Thyroid gland (tissue), 4 donors: ENCODE results near the gene PHTF2. TPM values are rescaled to one million over a fixed set of nuclear protein-coding genes. Genes with fewer than 3 reads are reported as not detected.

Experiments used
- DNase-seq, 2 donors: peaks; one replicate each; pipeline ENCODE4 v3.0.0-alpha.2; 2019
- H3K27ac ChIP-seq, 3 donors: fragments of 200-600 bp; sonication (generic); 1 replicate in 2 of 3; 2 replicates in 1 of 3; pipeline ENCODE4 v1.5.1; 2016 to 2019; ENCODE audit warnings: mild to moderate bottlenecking in 1 of 3, moderate library complexity in 1 of 3
- H3K27me3 ChIP-seq: fragments of 200-600 bp; sonication (generic); one replicate; pipeline ENCODE4 v1.5.1; 2019
- H3K36me3 ChIP-seq, 2 donors: fragments of 200-600 bp; sonication (generic); one replicate each; pipeline ENCODE4 v1.5.1; 2016 to 2019
- H3K4me1 ChIP-seq, 2 donors: fragments of 200-600 bp; sonication (generic); one replicate each; pipeline ENCODE4 v1.5.1; 2017 to 2019
- H3K4me3 ChIP-seq, 3 donors: fragments of 200-600 bp; sonication (generic); replicated peaks in 1 of 3; 1 replicate in 2 of 3; 2 replicates in 1 of 3; pipeline ENCODE4 v1.5.1; 2016; ENCODE audit warnings: mild to moderate bottlenecking in 1 of 3
- H3K9me3 ChIP-seq: fragments of 200-600 bp; sonication (generic); one replicate; pipeline ENCODE4 v1.5.1; 2017
- POLR2A ChIP-seq, 2 donors: fragments of 450-650 bp; IDR thresholded peaks; one replicate each; pipeline ENCODE4 v1.6.1; 2017; ENCODE audit warnings: antibody characterized with exemption in 2 of 2, mild to moderate bottlenecking in 2 of 2, moderate library complexity in 1 of 2
- WGBS, 2 donors: methylation state at CpG; one replicate each; pipeline ENCODE4 v1.1.5; 2017; 5-methylcytosine and 5-hydroxymethylcytosine counted together
- intact Hi-C: fragments of 100-400 bp; cut with DNase I; formaldehyde crosslinking; loops from one replicate; pipeline ENCODE4 v1.15.1; 2023
- total RNA-seq, 4 donors: library from RNA; depleted of rRNA; stranded (reverse); fragments of >200 nt; gene quantifications; one replicate each; pipeline ENCODE4 v1.2.3, GENCODE V29; 2016
- TF ChIP-seq, protein P1 (sequence below), 6 experiments: fragments of 200-600 bp in 3 of 6; fragments of 450-650 bp in 3 of 6; sonication (generic) in 3 of 6; IDR thresholded peaks; one replicate each; pipeline ENCODE4 v1.5.1; 2016 to 2019; ENCODE audit warnings: antibody characterized with exemption in 6 of 6, mild to moderate bottlenecking in 2 of 6, inconsistent platforms in 1 of 6, moderate library complexity in 1 of 6

Gene PHTF2
- total RNA-seq, 4 donors from 2014 or later, result 15.3 to 28.3 (median 25.3) TPM

- H3K27ac ChIP-seq, result no peak overlapping the region
- no peaks in the 10 kb centered on the region for H3K27me3 ChIP-seq
- intact Hi-C loops, result no loop called here
- no peak overlapping the region for H3K4me3 ChIP-seq
- peaks cover 0 to 6% of the 10 kb centered on the region in 2 donors for H3K4me1 ChIP-seq
- H3K36me3 ChIP-seq, result peaks cover 0 to 4% of the 10 kb centered on the region in 2 donors
- TF ChIP-seq, protein P1, sequence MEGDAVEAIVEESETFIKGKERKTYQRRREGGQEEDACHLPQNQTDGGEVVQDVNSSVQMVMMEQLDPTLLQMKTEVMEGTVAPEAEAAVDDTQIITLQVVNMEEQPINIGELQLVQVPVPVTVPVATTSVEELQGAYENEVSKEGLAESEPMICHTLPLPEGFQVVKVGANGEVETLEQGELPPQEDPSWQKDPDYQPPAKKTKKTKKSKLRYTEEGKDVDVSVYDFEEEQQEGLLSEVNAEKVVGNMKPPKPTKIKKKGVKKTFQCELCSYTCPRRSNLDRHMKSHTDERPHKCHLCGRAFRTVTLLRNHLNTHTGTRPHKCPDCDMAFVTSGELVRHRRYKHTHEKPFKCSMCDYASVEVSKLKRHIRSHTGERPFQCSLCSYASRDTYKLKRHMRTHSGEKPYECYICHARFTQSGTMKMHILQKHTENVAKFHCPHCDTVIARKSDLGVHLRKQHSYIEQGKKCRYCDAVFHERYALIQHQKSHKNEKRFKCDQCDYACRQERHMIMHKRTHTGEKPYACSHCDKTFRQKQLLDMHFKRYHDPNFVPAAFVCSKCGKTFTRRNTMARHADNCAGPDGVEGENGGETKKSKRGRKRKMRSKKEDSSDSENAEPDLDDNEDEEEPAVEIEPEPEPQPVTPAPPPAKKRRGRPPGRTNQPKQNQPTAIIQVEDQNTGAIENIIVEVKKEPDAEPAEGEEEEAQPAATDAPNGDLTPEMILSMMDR (IDR thresholded peaks at IDR 0.05), result no peak
- TF ChIP-seq POLR2A (IDR thresholded peaks at IDR 0.05), result no peak
- no peak for DNase-seq
- no peaks in the 10 kb centered on the region for H3K9me3 ChIP-seq
- WGBS, 2 donors, result 79 to 92% methylated on average over 2 of the region's 2 CpGs
Measured at GRCh38 chr7:77923419-77923818, 124.8 kb downstream of the PHTF2 start.

DNA sequence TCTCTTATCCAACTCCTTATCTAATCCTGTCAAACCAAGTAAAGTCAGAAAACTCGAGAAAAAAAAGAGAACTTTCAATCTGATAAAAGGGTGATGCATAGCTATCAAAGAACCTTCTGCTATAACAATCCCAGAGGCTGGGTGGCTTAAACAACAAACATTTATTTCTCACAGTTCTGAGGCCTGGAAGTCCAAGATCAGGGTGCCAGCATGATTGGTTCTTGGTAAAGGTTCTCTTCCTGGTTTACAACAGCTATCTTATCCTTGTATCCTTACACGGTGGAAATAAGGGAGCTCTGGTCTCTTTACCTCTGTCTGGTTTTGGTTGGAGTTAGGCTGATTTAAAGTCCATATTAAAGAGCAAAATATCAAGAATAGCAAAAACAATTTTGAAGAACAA lies 131.9 kb downstream of the PHTF2 start:
- Histone ChIP-seq H3K4me1 (no peaks in the 10 kb centered on the region), H3K4me3 (no peak overlapping the region), H3K36me3 (no peaks in the 10 kb centered on the region), H3K27ac (no peak overlapping the region), H3K9me3 (no peaks in the 10 kb centered on the region), H3K27me3 (no peaks in the 10 kb centered on the region)
- intact Hi-C loops, result loop anchor here (10.0 kb wide), 1 partner anchor 276 kb away; no protein-coding TSS in a partner anchor
- no peak for DNase-seq
- no peak for TF ChIP-seq POLR2A (IDR thresholded peaks at IDR 0.05)
- TF ChIP-seq, protein P1 (IDR thresholded peaks at IDR 0.05), result no peak
- WGBS, 2 donors, result 82 to 85% methylated on average over 2 of the region's 2 CpGs

- TF ChIP-seq, protein P1 (IDR thresholded peaks at IDR 0.05), result no peak
- TF ChIP-seq POLR2A (IDR thresholded peaks at IDR 0.05), result no peak
- DNase-seq, result peak in 1 of 2 donors; percentile 19
- Histone ChIP-seq H3K27ac (no peak overlapping the region), H3K36me3 (no peaks in the 10 kb centered on the region), H3K4me1 (no peaks in the 10 kb centered on the region), H3K9me3 (no peaks in the 10 kb centered on the region), H3K27me3 (no peaks in the 10 kb centered on the region), H3K4me3 (no peak overlapping the region)
- WGBS, 2 donors, result 61 to 64% methylated on average over 5 of the region's 5 CpGs
- intact Hi-C loops, result loop anchor here (10.0 kb wide), 1 partner anchor 277 kb away; no protein-coding TSS in a partner anchor
Measured at GRCh38 chr7:77931841-77932240, 133.3 kb downstream of the PHTF2 start.

GRCh38 chr7:77933394-77933793 lies 134.8 kb downstream of the PHTF2 start:
- H3K27me3 ChIP-seq, result no peaks in the 10 kb centered on the region
- H3K27ac ChIP-seq, result no peak overlapping the region
- WGBS, 2 donors, result 90 to 95% methylated on average over 3 of the region's 3 CpGs
- H3K4me3 ChIP-seq, result no peak overlapping the region
- no peaks in the 10 kb centered on the region for H3K4me1 ChIP-seq
- H3K9me3 ChIP-seq, result no peaks in the 10 kb centered on the region
- no peaks in the 10 kb centered on the region for H3K36me3 ChIP-seq
- no peak for DNase-seq
- no peak for TF ChIP-seq POLR2A (IDR thresholded peaks at IDR 0.05)
- TF ChIP-seq, protein P1 (IDR thresholded peaks at IDR 0.05), result no peak
- intact Hi-C loops, result loop anchor here (10.0 kb wide), 1 partner anchor 279 kb away; no protein-coding TSS in a partner anchor

DNA sequence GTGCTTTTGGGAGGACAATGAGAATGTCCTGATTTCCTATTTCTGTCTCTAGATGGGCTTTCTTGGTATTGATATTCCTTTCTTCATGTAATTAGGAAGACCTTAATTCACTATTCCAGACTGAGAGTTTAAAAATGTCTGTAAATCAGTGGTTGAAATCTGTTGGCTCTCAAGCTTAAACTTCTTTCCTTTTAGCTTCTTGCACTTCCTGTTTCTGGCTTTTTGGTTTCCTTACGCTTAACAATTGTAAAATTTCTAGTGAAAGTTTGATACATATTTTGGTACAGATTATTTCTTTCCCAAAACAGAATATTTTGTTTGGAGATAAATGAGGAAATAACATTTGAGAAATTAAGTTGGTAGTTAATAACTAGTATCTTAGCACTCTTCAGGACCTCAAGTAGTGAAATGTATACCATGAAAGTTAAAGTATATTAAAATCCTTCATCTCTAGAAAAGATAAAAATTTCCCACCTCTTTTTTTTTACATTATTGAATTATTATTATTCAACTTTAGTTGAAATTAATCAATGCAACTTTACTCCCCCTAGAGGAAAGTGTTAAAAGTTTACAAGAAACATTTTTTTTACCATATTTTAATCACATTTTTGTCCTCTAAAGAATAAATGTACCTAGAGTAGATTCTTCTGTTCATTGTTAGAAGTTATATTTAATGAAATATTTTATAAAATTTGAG lies 137.2 kb downstream of the PHTF2 start:
- no peaks in the 10 kb centered on the region for H3K4me1 ChIP-seq
- intact Hi-C loops, result loop anchor here (10.0 kb wide), 1 partner anchor 281 kb away; no protein-coding TSS in a partner anchor
- TF ChIP-seq, protein P1 (IDR thresholded peaks at IDR 0.05), result peak in 4 of 6 experiments; percentile 24 to 53 (median 36)
- TF ChIP-seq POLR2A (IDR thresholded peaks at IDR 0.05), result no peak

More for the DNA sequence above, 137.2 kb downstream of the PHTF2 start:
- Histone ChIP-seq H3K4me3 (no peak overlapping the region), H3K36me3 (no peaks in the 10 kb centered on the region), H3K27ac (no peak overlapping the region), H3K27me3 (no peaks in the 10 kb centered on the region), H3K9me3 (no peaks in the 10 kb centered on the region)
- 67 to 68% methylated on average over 1 of the region's 1 CpG for WGBS, 2 donors
- no peak for DNase-seq
